GM23338 (cell line): ENCODE data around the gene DAPL1. TPM values are rescaled to one million over a fixed set of nuclear protein-coding genes. Genes with fewer than 3 reads are reported as not detected.

Experiments used
- ATAC-seq: fragments of 200-7000 bp; cut with Tn5 transposase; 3 replicates; pipeline ENCODE4 v1.9.1; 2020
- DNase-seq: peaks from one replicate; pipeline ENCODE4 v3.0.0-alpha.2; 2015; ENCODE audit warnings: low spot score
- H2AFZ ChIP-seq: fragments of 200-600 bp; sonication (generic); 2 replicates; pipeline ENCODE4 v1.8.0; 2016; ENCODE audit warnings: antibody characterized with exemption, mild to moderate bottlenecking, moderate library complexity
- H3F3A ChIP-seq: fragments of 200-600 bp; sonication (generic); replicated peaks from 2 replicates; pipeline ENCODE4 v1.8.0; 2017; ENCODE audit warnings: antibody characterized with exemption, mixed run types, low read depth
- H3K27ac ChIP-seq: fragments of 200-600 bp; sonication (generic); 2 replicates; pipeline ENCODE4 v1.6.1; 2016; ENCODE audit warnings: low read depth
- H3K27me3 ChIP-seq: fragments of 200-600 bp; sonication (generic); 2 replicates; pipeline ENCODE4 v1.8.0; 2016; ENCODE audit warnings: mild to moderate bottlenecking, mixed run types, moderate library complexity; ENCODE audit not compliant: insufficient read depth
- H3K36me3 ChIP-seq: fragments of 200-600 bp; sonication (generic); 2 replicates; pipeline ENCODE4 v1.8.0; 2016; ENCODE audit warnings: mild to moderate bottlenecking; ENCODE audit not compliant: insufficient read depth
- H3K4me1 ChIP-seq: fragments of 200-600 bp; sonication (generic); 2 replicates; pipeline ENCODE4 v1.8.0; 2016; ENCODE audit warnings: mild to moderate bottlenecking, moderate library complexity; ENCODE audit not compliant: insufficient read depth
- H3K4me2 ChIP-seq: fragments of 200-600 bp; sonication (generic); 2 replicates; pipeline ENCODE4 v1.7.1; 2017; ENCODE audit warnings: mixed run types
- H3K4me3 ChIP-seq: fragments of 200-600 bp; sonication (generic); 2 replicates; pipeline ENCODE4 v1.6.1; 2016; ENCODE audit warnings: mixed run types
- H3K79me2 ChIP-seq: fragments of 200-600 bp; sonication (generic); replicated peaks from 2 replicates; pipeline ENCODE4 v1.8.0; 2017; ENCODE audit warnings: mild to moderate bottlenecking; ENCODE audit not compliant: insufficient read depth
- H3K9me2 ChIP-seq: fragments of 200-600 bp; sonication (generic); 2 replicates; pipeline ENCODE4 v1.8.0; 2017; ENCODE audit not compliant: insufficient read depth
- H4K20me1 ChIP-seq: fragments of 200-600 bp; sonication (generic); replicated peaks from 2 replicates; pipeline ENCODE4 v1.8.0; 2017; ENCODE audit warnings: mild to moderate bottlenecking; ENCODE audit not compliant: insufficient read depth
- H3K27ac Mint-ChIP-seq: 2 replicates; pipeline ENCODE4 v1.8.0; 2020; ENCODE audit warnings: inconsistent platforms, mild to moderate bottlenecking, moderate library complexity, mixed read lengths
- H3K27me3 Mint-ChIP-seq: 3 replicates; pipeline ENCODE4 v1.8.0; 2022; ENCODE audit warnings: low read depth, mild to moderate bottlenecking, moderate library complexity, mixed read lengths, inconsistent platforms; ENCODE audit not compliant: insufficient read depth, poor library complexity
- H3K36me3 Mint-ChIP-seq: 3 replicates; pipeline ENCODE4 v1.8.0; 2021; ENCODE audit warnings: low read depth, mild to moderate bottlenecking, inconsistent platforms, moderate library complexity, mixed read lengths
- H3K4me1 Mint-ChIP-seq: 3 replicates; pipeline ENCODE4 v1.8.0; 2020; ENCODE audit warnings: mild to moderate bottlenecking, inconsistent platforms, mixed read lengths
- H3K4me3 Mint-ChIP-seq: 3 replicates; pipeline ENCODE4 v1.8.0; 2021; ENCODE audit warnings: moderate library complexity, mild to moderate bottlenecking, inconsistent platforms, mixed read lengths
- H3K9me3 Mint-ChIP-seq: 3 replicates; pipeline ENCODE4 v1.8.0; 2020; ENCODE audit warnings: moderate library complexity, mild to moderate bottlenecking, inconsistent platforms, mixed read lengths
- CREB1 ChIP-seq: fragments of 250-450 bp; sonication (Bioruptor Pico); IDR thresholded peaks from 2 replicates; pipeline ENCODE4 v1.5.0; 2020; ENCODE audit warnings: low read depth, mild to moderate bottlenecking, moderate library complexity
- CTCF ChIP-seq, 2 experiments: fragments of 200-600 bp in 1 of 2; sonication (generic) in 1 of 2; conservative IDR thresholded peaks; 2 replicates each; pipeline versions ENCODE4 v1.5.1 to v1.6.1; 2016 to 2017; ENCODE audit warnings: antibody characterized with exemption in 2 of 2, low read depth in 2 of 2, mild to moderate bottlenecking in 2 of 2, moderate library complexity in 1 of 2
- EZH2phosphoT487 ChIP-seq: fragments of 200-600 bp; sonication (generic); IDR thresholded peaks from one replicate; pipeline ENCODE4 v1.8.1; 2018; ENCODE audit warnings: antibody characterized with exemption; ENCODE audit not compliant: unreplicated experiment
- JUNB ChIP-seq: IDR thresholded peaks from one replicate; pipeline ENCODE4 v1.6.1; 2016; ENCODE audit warnings: antibody characterized with exemption; ENCODE audit not compliant: unreplicated experiment
- NANOG ChIP-seq: IDR thresholded peaks from 2 replicates; pipeline ENCODE4 v1.6.1; 2016; ENCODE audit warnings: antibody characterized with exemption, borderline replicate concordance
- POLR2AphosphoS5 ChIP-seq: IDR thresholded peaks from 2 replicates; pipeline ENCODE4 v1.6.1; 2016; ENCODE audit warnings: antibody characterized with exemption, low read depth
- REST ChIP-seq: IDR thresholded peaks from one replicate; pipeline ENCODE4 v1.6.1; 2018; ENCODE audit warnings: antibody characterized with exemption; ENCODE audit not compliant: unreplicated experiment
- STAT1 ChIP-seq: IDR thresholded peaks from one replicate; pipeline ENCODE4 v1.6.1; 2016; ENCODE audit warnings: antibody characterized with exemption; ENCODE audit not compliant: unreplicated experiment
- ZNF331 ChIP-seq: fragments of 250-450 bp; sonication (Bioruptor Pico); IDR thresholded peaks from 2 replicates; pipeline ENCODE4 v1.5.0; 2020; ENCODE audit warnings: low read depth, mild to moderate bottlenecking, moderate library complexity
- polyA plus RNA-seq: library from polyadenylated mRNA; unstranded; fragments of >200 nt; fragmentation: Nextera tagmentation; extraction: Ambion mirVana; gene quantifications from 2 replicates; pipeline ENCODE4 v1.2.1, GENCODE V29; 2016
- total RNA-seq: library from RNA; depleted of rRNA; stranded (reverse); fragments of >200 nt; shearing (Covaris generic); gene quantifications from 2 replicates; pipeline ENCODE4 v1.2.3, GENCODE V29; 2014
- TF ChIP-seq, protein P1 (sequence below): fragments of 250-450 bp; sonication (Bioruptor Pico); IDR thresholded peaks from 2 replicates; pipeline ENCODE4 v1.5.0; 2020; ENCODE audit warnings: mild to moderate bottlenecking, moderate library complexity

The DAPL1 gene
- total and polyA plus RNA-seq, 2 experiments from 2014 or later: not detected

DNA sequence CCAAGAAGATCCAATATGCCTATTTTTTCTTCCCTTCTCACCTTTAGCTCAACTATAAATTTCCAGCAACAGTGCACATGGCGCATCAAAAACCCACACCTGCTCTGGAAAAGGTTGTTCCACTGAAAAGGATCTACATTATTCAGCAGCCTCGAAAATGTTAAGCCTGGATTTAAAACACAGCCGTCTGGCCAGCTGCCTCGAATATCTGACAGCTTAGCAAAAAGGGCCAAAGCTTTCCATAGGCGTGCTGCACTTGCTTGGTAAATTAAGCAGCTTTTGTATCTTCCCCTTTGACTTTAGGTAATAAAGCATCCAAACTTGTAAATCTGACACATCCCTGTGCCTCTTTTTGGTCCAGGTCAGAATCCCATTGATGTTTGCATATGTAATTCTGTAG lies 20.5 kb downstream of the DAPL1 start:
- Mint-ChIP-seq H3K27me3 (no peaks in the 10 kb centered on the region), H3K27ac (no peak overlapping the region), H3K9me3 (no peaks in the 10 kb centered on the region; the same call in 2 of the 3 replicates), H3K36me3 (no peaks in the 10 kb centered on the region), H3K4me1 (peaks cover 11% of the 10 kb centered on the region), H3K4me3 (no peak overlapping the region)
- Histone ChIP-seq H3K9me2 (no peaks in the 10 kb centered on the region; the same call in 1 of the 2 replicates), H3K4me3 (no peak overlapping the region), H3K4me2 (no peak overlapping the region), H4K20me1 (no peaks in the 10 kb centered on the region; the same call in 1 of the 2 replicates), H3F3A (no peaks in the 10 kb centered on the region), H3K36me3 (no peaks in the 10 kb centered on the region), H3K27me3 (no peaks in the 10 kb centered on the region), H2AFZ (no peak overlapping the region), H3K27ac (no peak overlapping the region), H3K4me1 (peaks cover 3% of the 10 kb centered on the region; the same call in 1 of the 2 replicates), H3K79me2 (no peaks in the 10 kb centered on the region)
- DNase-seq (no peak), ATAC-seq (no peak)
- no peak for TF ChIP-seq POLR2AphosphoS5

DNA sequence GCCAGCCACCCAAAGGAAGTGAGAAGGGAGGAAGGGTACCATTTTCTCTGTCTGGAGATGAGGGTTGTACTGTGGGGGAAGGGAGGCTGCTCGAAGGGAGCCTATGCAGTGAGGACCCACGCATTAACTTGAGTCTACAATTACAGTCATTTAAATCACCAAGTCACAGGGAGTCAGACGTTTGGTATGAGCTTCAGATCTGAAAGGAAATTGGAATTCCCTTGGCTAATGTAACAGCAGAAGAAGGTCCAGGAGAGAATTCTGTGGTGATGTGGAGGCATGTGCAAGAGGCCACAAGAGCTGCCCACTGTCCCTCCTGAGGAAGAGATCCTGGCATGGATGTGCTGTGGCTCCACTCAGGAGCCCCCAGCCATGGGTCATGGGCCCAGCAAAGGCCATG lies 22.5 kb downstream of the DAPL1 start:
- Mint-ChIP-seq H3K27ac (no peak overlapping the region), H3K36me3 (no peaks in the 10 kb centered on the region), H3K4me1 (peaks cover 10% of the 10 kb centered on the region)
- TF ChIP-seq STAT1: no peak
- TF ChIP-seq, protein P1, sequence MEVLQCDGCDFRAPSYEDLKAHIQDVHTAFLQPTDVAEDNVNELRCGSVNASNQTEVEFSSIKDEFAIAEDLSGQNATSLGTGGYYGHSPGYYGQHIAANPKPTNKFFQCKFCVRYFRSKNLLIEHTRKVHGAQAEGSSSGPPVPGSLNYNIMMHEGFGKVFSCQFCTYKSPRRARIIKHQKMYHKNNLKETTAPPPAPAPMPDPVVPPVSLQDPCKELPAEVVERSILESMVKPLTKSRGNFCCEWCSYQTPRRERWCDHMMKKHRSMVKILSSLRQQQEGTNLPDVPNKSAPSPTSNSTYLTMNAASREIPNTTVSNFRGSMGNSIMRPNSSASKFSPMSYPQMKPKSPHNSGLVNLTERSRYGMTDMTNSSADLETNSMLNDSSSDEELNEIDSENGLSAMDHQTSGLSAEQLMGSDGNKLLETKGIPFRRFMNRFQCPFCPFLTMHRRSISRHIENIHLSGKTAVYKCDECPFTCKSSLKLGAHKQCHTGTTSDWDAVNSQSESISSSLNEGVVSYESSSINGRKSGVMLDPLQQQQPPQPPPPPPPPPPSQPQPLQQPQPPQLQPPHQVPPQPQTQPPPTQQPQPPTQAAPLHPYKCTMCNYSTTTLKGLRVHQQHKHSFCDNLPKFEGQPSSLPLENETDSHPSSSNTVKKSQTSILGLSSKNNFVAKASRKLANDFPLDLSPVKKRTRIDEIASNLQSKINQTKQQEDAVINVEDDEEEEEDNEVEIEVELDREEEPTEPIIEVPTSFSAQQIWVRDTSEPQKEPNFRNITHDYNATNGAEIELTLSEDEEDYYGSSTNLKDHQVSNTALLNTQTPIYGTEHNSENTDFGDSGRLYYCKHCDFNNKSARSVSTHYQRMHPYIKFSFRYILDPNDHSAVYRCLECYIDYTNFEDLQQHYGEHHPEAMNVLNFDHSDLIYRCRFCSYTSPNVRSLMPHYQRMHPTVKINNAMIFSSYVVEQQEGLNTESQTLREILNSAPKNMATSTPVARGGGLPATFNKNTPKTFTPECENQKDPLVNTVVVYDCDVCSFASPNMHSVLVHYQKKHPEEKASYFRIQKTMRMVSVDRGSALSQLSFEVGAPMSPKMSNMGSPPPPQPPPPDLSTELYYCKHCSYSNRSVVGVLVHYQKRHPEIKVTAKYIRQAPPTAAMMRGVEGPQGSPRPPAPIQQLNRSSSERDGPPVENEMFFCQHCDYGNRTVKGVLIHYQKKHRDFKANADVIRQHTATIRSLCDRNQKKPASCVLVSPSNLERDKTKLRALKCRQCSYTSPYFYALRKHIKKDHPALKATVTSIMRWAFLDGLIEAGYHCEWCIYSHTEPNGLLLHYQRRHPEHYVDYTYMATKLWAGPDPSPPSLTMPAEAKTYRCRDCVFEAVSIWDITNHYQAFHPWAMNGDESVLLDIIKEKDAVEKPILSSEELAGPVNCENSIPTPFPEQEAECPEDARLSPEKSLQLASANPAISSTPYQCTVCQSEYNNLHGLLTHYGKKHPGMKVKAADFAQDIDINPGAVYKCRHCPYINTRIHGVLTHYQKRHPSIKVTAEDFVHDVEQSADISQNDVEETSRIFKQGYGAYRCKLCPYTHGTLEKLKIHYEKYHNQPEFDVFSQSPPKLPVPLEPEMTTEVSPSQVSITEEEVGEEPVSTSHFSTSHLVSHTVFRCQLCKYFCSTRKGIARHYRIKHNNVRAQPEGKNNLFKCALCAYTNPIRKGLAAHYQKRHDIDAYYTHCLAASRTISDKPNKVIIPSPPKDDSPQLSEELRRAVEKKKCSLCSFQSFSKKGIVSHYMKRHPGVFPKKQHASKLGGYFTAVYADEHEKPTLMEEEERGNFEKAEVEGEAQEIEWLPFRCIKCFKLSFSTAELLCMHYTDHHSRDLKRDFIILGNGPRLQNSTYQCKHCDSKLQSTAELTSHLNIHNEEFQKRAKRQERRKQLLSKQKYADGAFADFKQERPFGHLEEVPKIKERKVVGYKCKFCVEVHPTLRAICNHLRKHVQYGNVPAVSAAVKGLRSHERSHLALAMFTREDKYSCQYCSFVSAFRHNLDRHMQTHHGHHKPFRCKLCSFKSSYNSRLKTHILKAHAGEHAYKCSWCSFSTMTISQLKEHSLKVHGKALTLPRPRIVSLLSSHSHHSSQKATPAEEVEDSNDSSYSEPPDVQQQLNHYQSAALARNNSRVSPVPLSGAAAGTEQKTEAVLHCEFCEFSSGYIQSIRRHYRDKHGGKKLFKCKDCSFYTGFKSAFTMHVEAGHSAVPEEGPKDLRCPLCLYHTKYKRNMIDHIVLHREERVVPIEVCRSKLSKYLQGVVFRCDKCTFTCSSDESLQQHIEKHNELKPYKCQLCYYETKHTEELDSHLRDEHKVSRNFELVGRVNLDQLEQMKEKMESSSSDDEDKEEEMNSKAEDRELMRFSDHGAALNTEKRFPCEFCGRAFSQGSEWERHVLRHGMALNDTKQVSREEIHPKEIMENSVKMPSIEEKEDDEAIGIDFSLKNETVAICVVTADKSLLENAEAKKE (CRISPR knock-in tag): no peak
- no peak for TF ChIP-seq REST
- TF ChIP-seq CTCF (conservative IDR thresholded peaks at IDR 0.05; ENCODE audit: low read depth in 2 of 2): no peak
- TF ChIP-seq CREB1 (CRISPR knock-in tag): no peak
- TF ChIP-seq NANOG: no peak
- TF ChIP-seq JUNB: no peak
- TF ChIP-seq EZH2phosphoT487: no peak
- no peak for TF ChIP-seq ZNF331 (CRISPR knock-in tag)

More for the DNA sequence above, 22.5 kb downstream of the DAPL1 start:
- H4K20me1 ChIP-seq: no peaks in the 10 kb centered on the region
- no peak overlapping the region for H2AFZ ChIP-seq
- no peaks in the 10 kb centered on the region; the same call in 2 of the 3 replicates for H3K9me3 Mint-ChIP-seq
- H3K27ac ChIP-seq: no peak overlapping the region
- no peaks in the 10 kb centered on the region for H3K27me3 Mint-ChIP-seq
- no peaks in the 10 kb centered on the region; the same call in 1 of the 2 replicates for H3K4me1 ChIP-seq
- H3K4me3 Mint-ChIP-seq: no peak overlapping the region
- H3F3A ChIP-seq: no peaks in the 10 kb centered on the region
- H3K4me2 ChIP-seq: no peak overlapping the region
- ATAC-seq: no peak
- no peaks in the 10 kb centered on the region for H3K27me3 ChIP-seq
- no peaks in the 10 kb centered on the region; the same call in 1 of the 2 replicates for H3K9me2 ChIP-seq
- H3K79me2 ChIP-seq: no peaks in the 10 kb centered on the region
- no peak overlapping the region for H3K4me3 ChIP-seq
- H3K36me3 ChIP-seq: no peaks in the 10 kb centered on the region
- no peak for DNase-seq
